Large intestine (tissue), 3 donors: ENCODE results near the gene PLXNA4. TPM values are rescaled to one million over a fixed set of nuclear protein-coding genes. Genes with fewer than 3 reads are reported as not detected.

Experiments used
- DNase-seq, 2 donors: peaks; one replicate each; pipeline versions ENCODE4 v3.0.0 to v3.0.0-alpha.2; 2013
- H3K27ac ChIP-seq: one replicate; pipeline ENCODE4 v1.5.1; 2013; ENCODE audit warnings: low read length
- H3K27me3 ChIP-seq: 2 replicates; pipeline ENCODE4 v1.6.1; 2013; ENCODE audit warnings: low read length; ENCODE audit not compliant: control insufficient read depth, insufficient read depth
- H3K36me3 ChIP-seq: 2 replicates; pipeline ENCODE4 v1.6.1; 2013; ENCODE audit warnings: low read length; ENCODE audit not compliant: control insufficient read depth, insufficient read depth
- H3K4me1 ChIP-seq: one replicate; pipeline ENCODE4 v1.6.1; 2013; ENCODE audit warnings: low read length; ENCODE audit not compliant: control insufficient read depth, insufficient read depth
- H3K4me3 ChIP-seq: one replicate; pipeline ENCODE4 v1.5.1; 2013; ENCODE audit warnings: low read length
- H3K9me3 ChIP-seq: one replicate; pipeline ENCODE4 v1.6.1; 2013; ENCODE audit warnings: mild to moderate bottlenecking, low read depth, low read length, moderate library complexity; ENCODE audit not compliant: control insufficient read depth
- WGBS: methylation state at CpG from one replicate; pipeline ENCODE4 v1.1.5; 2013; ENCODE audit warnings: low lambda C conversion rate; ENCODE audit not compliant: insufficient coverage; 5-methylcytosine and 5-hydroxymethylcytosine counted together
- polyA plus RNA-seq: library from polyadenylated mRNA; unstranded; fragments of 120-200 nt; gene quantifications from one replicate; pipeline ENCODE4 v1.2.1, GENCODE V29; 2013

Gene PLXNA4
- polyA plus RNA-seq, 1 donor = 3.2 TPM

GRCh38 chr7:132508724-132509353, 67.4 kb downstream of the PLXNA4 start:
- Histone ChIP-seq H3K27ac (no peak overlapping the region), H3K27me3 (peaks cover 9% of the 10 kb centered on the region), H3K4me3 (no peak overlapping the region), H3K4me1 (no peaks in the 10 kb centered on the region), H3K9me3 (no peaks in the 10 kb centered on the region), H3K36me3 (no peaks in the 10 kb centered on the region)
- no CpG with 5 or more reads among the region's 10 CpGs for WGBS
- DNase-seq = no peak

DNA sequence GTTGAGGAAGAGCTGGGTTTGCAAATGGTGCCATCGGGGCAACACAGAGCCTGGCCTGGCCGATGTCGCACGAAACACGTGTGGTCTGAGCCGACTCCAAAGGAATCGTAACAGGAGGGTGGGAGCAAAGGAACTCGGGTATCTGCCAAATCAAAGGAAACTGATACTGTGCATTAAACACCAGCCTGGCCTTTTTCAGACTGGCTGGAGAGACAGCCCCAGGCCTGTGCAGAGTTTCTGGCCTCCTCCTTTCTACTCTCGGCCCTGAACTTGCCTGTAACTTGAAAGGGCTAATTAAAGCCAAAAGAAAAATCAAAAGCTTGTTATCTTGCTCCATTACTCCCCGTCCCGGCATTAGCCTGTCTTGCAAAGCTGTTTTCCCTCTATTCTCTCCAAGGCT, 71.4 kb downstream of the PLXNA4 start:
- Histone ChIP-seq H3K4me3 (no peak overlapping the region), H3K9me3 (no peaks in the 10 kb centered on the region), H3K4me1 (no peaks in the 10 kb centered on the region), H3K27me3 (peaks cover 7% of the 10 kb centered on the region), H3K27ac (no peak overlapping the region), H3K36me3 (no peaks in the 10 kb centered on the region)
- 73% methylated on average over 3 of the region's 11 CpGs for WGBS
- DNase-seq = no peak

- Histone ChIP-seq H3K27me3 (peaks cover 11% of the 10 kb centered on the region), H3K4me1 (no peaks in the 10 kb centered on the region), H3K4me3 (no peak overlapping the region), H3K36me3 (no peaks in the 10 kb centered on the region), H3K9me3 (no peaks in the 10 kb centered on the region), H3K27ac (no peak overlapping the region)
- WGBS = no CpG with 5 or more reads among the region's 5 CpGs
- no peak for DNase-seq
Observed at GRCh38 chr7:132504071-132504470, 72.2 kb downstream of the PLXNA4 start.

GRCh38 chr7:132503415-132503814, 72.9 kb downstream of the PLXNA4 start:
- Histone ChIP-seq H3K4me3 (no peak overlapping the region), H3K36me3 (no peaks in the 10 kb centered on the region), H3K9me3 (no peaks in the 10 kb centered on the region), H3K27ac (no peak overlapping the region), H3K4me1 (no peaks in the 10 kb centered on the region), H3K27me3 (peaks cover 12% of the 10 kb centered on the region)
- DNase-seq = no peak

DNA sequence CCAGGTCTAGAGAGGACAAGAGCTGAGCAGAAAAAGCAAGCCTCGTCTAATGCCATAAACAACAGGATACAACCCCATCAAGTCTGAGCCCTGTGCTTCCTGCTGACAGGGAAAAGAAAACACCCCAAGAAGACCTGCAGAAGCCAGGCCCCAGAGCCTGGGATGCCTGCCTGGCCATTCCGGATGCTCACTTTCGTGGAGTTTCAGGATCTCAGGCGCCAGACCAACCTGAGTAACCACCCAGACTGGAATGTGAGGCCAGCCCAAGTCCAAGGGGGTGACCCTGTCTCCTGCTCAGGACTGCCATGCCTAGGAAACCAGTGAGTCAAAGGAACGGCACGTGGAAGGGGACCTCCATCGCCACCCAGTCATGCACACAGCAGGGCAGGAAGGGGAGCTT, 74.3 kb downstream of the PLXNA4 start:
- H3K4me1 ChIP-seq = no peaks in the 10 kb centered on the region
- H3K36me3 ChIP-seq = no peaks in the 10 kb centered on the region
- H3K27ac ChIP-seq = no peak overlapping the region
- H3K4me3 ChIP-seq = no peak overlapping the region
- DNase-seq = no peak
- H3K9me3 ChIP-seq = no peaks in the 10 kb centered on the region
- no CpG with 5 or more reads among the region's 7 CpGs for WGBS
- peaks cover 13% of the 10 kb centered on the region for H3K27me3 ChIP-seq

DNA sequence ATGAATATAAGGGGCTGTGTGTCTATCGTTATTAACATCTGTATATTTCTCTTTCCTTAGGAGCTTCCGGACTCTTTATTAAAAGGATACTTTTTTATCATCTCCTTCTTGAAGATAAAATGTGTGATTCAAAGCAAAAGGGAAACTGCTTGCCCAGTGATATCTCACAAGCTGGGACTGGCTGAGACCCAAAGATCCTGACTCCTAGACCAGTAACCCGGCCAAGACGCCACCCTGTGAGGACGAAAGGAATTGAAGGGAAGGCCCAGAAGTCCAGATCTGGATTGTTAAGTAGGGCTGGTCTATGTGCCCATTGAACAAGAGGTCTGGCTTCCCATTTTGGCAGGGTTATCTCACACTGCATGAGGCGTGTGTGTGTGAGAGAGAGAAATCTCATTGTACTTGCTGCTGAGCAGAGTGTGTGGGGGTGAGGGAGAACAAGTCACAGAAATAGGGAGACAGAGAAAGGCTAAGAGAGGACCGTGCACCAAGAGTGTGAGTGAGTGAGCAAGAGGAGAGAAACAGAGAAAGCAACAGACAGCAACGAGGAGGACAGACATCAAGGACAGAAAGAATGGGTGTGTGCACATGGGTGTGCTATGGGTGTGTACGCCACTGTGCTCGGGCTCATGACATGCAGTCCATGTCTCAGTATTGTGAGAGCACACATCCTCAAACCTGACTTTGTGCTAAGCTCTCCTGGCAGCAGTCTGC, 75.4 kb downstream of the PLXNA4 start:
- no peaks in the 10 kb centered on the region for H3K9me3 ChIP-seq
- no peaks in the 10 kb centered on the region for H3K4me1 ChIP-seq
- H3K36me3 ChIP-seq = no peaks in the 10 kb centered on the region
- 60% methylated on average over 2 of the region's 10 CpGs for WGBS
- no peak for DNase-seq
- peaks cover 16% of the 10 kb centered on the region for H3K27me3 ChIP-seq
- H3K27ac ChIP-seq = no peak overlapping the region
- H3K4me3 ChIP-seq = no peak overlapping the region

DNA sequence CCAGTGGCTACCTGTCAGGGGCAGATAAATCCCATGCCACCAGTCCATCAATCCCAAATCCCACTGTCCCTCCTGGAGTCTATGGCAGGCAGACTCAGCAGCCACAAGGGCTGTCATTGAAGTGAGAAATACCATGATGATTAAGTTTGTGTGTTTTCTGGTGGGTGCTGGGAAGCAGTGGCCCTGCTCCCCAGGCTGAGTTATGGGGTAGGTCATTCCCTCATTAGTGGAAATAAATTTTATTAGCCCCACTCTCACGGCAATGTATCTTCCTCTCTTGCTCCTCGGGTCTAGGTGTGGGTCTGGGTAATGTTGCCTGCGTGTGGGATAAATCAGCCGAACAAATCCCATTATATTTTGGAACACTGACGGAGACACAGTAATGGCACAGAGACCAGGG, 76.8 kb downstream of the PLXNA4 start:
- no CpG with 5 or more reads among the region's 5 CpGs for WGBS
- no peak for DNase-seq
- Histone ChIP-seq H3K27me3 (peaks cover 16% of the 10 kb centered on the region), H3K36me3 (no peaks in the 10 kb centered on the region), H3K4me1 (no peaks in the 10 kb centered on the region), H3K4me3 (no peak overlapping the region), H3K9me3 (no peaks in the 10 kb centered on the region), H3K27ac (no peak overlapping the region)

DNA sequence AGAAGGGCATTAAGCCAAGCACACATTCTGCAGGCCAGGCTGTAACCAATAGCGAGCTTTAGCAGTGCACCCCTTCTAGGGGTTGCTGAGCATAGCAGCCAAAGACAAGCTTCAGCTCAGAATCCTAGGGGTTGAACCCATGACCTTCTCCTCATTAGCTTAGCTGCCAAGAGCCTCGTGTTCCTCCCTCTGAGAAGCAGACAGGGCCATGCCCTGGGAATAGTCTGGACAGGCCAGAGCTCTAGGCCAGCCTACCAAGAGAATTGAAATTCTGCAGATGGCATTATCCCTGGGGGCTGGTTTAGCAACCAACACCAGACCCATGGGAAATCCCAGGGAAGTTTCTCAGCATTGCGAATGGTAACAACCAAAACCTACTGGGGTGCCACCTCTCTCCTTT, 77.2 kb downstream of the PLXNA4 start:
- Histone ChIP-seq H3K36me3 (no peaks in the 10 kb centered on the region), H3K4me1 (no peaks in the 10 kb centered on the region), H3K27me3 (peaks cover 15% of the 10 kb centered on the region), H3K4me3 (no peak overlapping the region), H3K9me3 (no peaks in the 10 kb centered on the region), H3K27ac (no peak overlapping the region)
- DNase-seq = no peak
- no CpG with 5 or more reads among the region's 3 CpGs for WGBS

DNA sequence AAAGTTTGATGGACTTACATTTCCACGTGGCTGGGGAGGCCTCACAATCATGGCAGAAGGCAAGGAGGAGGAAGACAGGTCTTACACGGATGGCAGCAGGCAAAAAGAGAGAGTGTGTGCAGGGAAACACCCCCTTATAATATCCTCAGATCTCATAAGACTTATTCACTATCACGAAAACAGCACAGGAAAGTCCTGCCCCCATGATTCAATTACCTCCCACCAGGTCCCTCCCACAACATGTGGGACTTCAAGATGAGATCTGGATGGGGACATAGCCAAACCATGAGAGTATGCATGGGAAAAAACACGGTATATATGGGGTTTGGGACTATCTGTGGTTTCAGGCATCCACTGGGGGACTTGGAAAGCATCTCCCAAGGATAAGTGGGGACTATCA, 78.0 kb downstream of the PLXNA4 start:
- Histone ChIP-seq H3K9me3 (no peaks in the 10 kb centered on the region), H3K27me3 (peaks cover 12% of the 10 kb centered on the region), H3K27ac (no peak overlapping the region), H3K4me1 (no peaks in the 10 kb centered on the region), H3K4me3 (no peak overlapping the region), H3K36me3 (no peaks in the 10 kb centered on the region)
- DNase-seq = no peak
- 50% methylated on average over 2 of the region's 4 CpGs for WGBS

GRCh38 chr7:132497098-132497497, 79.2 kb downstream of the PLXNA4 start:
- no peaks in the 10 kb centered on the region for H3K4me1 ChIP-seq
- H3K9me3 ChIP-seq = no peaks in the 10 kb centered on the region
- no peaks in the 10 kb centered on the region for H3K36me3 ChIP-seq
- H3K27ac ChIP-seq = no peak overlapping the region
- H3K4me3 ChIP-seq = no peak overlapping the region
- DNase-seq = no peak
- H3K27me3 ChIP-seq = peaks cover 9% of the 10 kb centered on the region
- WGBS = no CpG with 5 or more reads among the region's 5 CpGs

DNA sequence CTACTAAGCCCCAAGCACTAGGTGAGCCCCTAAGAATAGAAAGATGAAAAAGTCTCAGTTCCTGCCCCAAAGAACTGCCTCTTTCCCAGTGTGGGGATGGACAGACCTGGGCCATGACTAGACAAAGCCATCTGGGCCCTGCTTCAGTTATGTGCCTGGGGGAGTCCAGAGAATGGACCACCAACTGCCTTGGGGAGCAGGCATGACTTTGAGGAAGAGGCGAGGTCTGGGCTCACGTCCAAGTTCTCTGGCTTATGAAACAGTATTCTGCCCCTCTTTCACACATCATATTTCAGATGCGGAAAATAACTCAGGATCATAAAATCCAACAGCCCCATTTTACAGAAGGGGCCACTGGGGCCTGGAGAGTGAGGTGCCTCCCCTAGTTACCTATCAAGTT, 80.3 kb downstream of the PLXNA4 start:
- peaks cover 9% of the 10 kb centered on the region for H3K27me3 ChIP-seq
- H3K27ac ChIP-seq = no peak overlapping the region
- 75% methylated on average over 1 of the region's 3 CpGs for WGBS
- DNase-seq = no peak
- no peaks in the 10 kb centered on the region for H3K36me3 ChIP-seq
- no peak overlapping the region for H3K4me3 ChIP-seq
- no peaks in the 10 kb centered on the region for H3K4me1 ChIP-seq
- no peaks in the 10 kb centered on the region for H3K9me3 ChIP-seq
